ENCODE results near the gene SLC25A28. TPM values are rescaled to one million over a fixed set of nuclear protein-coding genes. Genes with fewer than 3 reads are reported as not detected.

Gene SLC25A28
- total RNA-seq, 4 donors from 2014 or later: 20.7 to 38.3 (median 26.1) TPM

DNA sequence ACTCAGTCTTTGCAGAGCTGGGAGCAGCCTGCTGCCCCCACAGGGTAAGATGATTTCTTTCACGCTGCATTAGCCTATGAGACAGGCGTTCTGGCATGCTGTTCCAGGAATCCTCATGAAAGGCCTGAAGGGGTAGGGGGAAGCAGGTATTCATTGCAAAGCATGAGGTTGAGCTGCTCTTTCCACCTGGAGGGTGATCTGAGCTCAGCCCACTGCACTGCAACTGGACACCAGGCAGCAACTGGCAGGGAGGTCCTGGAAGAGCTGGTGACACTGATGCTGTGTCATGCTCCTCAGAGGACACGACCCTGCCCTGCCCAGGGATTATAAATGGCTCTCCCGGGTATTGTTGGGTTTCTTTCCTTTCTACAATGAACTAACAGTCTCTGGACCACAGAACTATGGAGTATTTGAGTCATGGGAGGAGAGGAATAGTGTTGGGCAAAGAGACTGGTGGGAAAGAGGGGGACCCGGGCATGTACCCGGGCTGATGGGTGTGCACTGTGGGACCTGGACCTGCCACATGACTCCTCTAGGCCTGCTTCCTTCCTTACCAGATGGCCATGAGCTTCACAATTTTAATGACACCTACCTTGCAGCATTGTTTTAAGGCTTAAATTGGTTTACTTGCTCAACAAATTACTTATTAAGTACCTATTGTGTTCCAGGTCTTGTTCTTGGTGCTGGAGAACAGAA, 24.3 kb downstream of the SLC25A28 start:
- peak; percentile 92 to 99 for ATAC-seq
- in situ Hi-C loops (cut with MboI; ENCODE audit: low sequenced_read_pairs in 4 of 4): no loop called here
- TF ChIP-seq POLR2A (IDR thresholded peaks at IDR 0.05): no peak
- TF ChIP-seq CTCF (IDR thresholded peaks at IDR 0.05 in 4 of 5, conservative IDR thresholded peaks at IDR 0.05 in 1 of 5): no peak

DNA sequence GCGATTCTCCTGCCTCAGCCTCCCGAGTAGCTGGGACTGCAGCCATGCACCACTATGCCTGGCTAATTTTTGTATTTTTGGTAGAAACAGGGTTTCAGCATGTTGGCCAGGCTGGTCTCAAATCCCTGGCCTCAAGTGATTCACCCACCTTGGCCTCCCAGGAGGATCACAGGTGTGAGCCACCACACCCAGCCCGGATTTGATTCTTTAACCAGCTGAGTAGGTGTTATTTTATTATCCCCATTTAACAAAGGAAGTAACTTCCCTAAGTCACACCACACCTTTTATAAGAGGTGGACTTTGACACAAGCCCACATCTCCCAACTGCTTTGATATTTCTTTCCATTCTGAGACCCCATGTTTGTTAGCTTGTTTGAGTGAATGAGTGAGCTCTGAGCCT, 25.0 kb downstream of the SLC25A28 start:
- Histone ChIP-seq H3K4me1 (peaks cover 9 to 10% of the 10 kb centered on the region in 2 donors), H3K4me3 (no peak overlapping the region), H3K9me3 (no peaks in the 10 kb centered on the region), H3K36me3 (no peaks in the 10 kb centered on the region), H3K27me3 (no peaks in the 10 kb centered on the region), H3K27ac (peak overlapping the region in 3 of 4 donors; percentile 51 to 75 (median 68))
- ATAC-seq: no peak
- in situ Hi-C loops (cut with MboI; ENCODE audit: low sequenced_read_pairs in 4 of 4) (no loop called here), intact Hi-C loops (cut with DNase I; ENCODE audit: low total_unique reads) (no loop called here)
- TF ChIP-seq CTCF (IDR thresholded peaks at IDR 0.05 in 4 of 5, conservative IDR thresholded peaks at IDR 0.05 in 1 of 5) (no peak), POLR2A (IDR thresholded peaks at IDR 0.05) (no peak)
- no peak for DNase-seq

More for the DNA sequence above, 24.3 kb downstream of the SLC25A28 start:
- intact Hi-C loops (cut with DNase I; ENCODE audit: low total_unique reads): no loop called here
- Histone ChIP-seq H3K4me1 (peaks cover 9 to 10% of the 10 kb centered on the region in 2 donors), H3K9me3 (no peaks in the 10 kb centered on the region), H3K27me3 (no peaks in the 10 kb centered on the region), H3K27ac (peak overlapping the region; percentile 37 to 75 (median 60)), H3K36me3 (no peaks in the 10 kb centered on the region), H3K4me3 (no peak overlapping the region)
- DNase-seq: peak; percentile 43 to 85

DNA sequence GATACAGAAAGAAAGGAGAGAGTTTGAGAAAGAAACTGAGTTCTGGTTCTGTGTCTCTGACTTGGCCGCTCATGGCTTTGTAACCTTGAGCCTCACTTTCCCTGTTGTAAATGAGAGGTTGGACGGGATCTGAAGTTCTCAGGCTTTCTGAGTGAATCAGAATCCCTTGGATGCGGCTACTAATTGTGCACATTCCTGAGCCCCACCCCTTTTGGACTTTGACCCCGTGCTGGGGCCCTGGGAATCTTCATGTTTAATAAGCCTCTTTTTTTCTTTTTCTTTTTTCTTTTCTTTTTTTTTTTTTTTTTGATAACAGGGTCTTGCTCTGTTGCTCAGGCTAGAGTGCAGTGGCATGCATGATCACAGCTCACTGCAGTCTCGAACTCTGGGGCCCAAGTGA, 26.9 kb downstream of the SLC25A28 start:
- DNase-seq (no peak), ATAC-seq (no peak)

GRCh38 chr10:99590799-99591198, 29.4 kb downstream of the SLC25A28 start:
- in situ Hi-C loops (cut with MboI; ENCODE audit: low sequenced_read_pairs in 4 of 4) (no loop called here), intact Hi-C loops (cut with DNase I; ENCODE audit: low total_unique reads) (no loop called here)
- DNase-seq: no peak
- ATAC-seq: no peak
- Histone ChIP-seq H3K27me3 (no peaks in the 10 kb centered on the region), H3K4me3 (no peak overlapping the region), H3K27ac (no peak overlapping the region), H3K9me3 (no peaks in the 10 kb centered on the region), H3K4me1 (peaks cover 5% of the 10 kb centered on the region in 2 donors), H3K36me3 (no peaks in the 10 kb centered on the region)
- TF ChIP-seq POLR2A (IDR thresholded peaks at IDR 0.05) (no peak), CTCF (IDR thresholded peaks at IDR 0.05 in 4 of 5, conservative IDR thresholded peaks at IDR 0.05 in 1 of 5) (no peak)

More for the DNA sequence above, 26.9 kb downstream of the SLC25A28 start:
- no peak overlapping the region for H3K4me3 ChIP-seq
- no peak overlapping the region for H3K27ac ChIP-seq
- TF ChIP-seq POLR2A (IDR thresholded peaks at IDR 0.05): no peak
- TF ChIP-seq CTCF (IDR thresholded peaks at IDR 0.05 in 4 of 5, conservative IDR thresholded peaks at IDR 0.05 in 1 of 5): no peak
- intact Hi-C loops (cut with DNase I; ENCODE audit: low total_unique reads) (no loop called here), in situ Hi-C loops (cut with MboI; ENCODE audit: low sequenced_read_pairs in 4 of 4) (no loop called here)
- H3K27me3 ChIP-seq: no peaks in the 10 kb centered on the region
- no peaks in the 10 kb centered on the region for H3K9me3 ChIP-seq
- H3K4me1 ChIP-seq: peaks cover 9 to 10% of the 10 kb centered on the region in 2 donors
- no peaks in the 10 kb centered on the region for H3K36me3 ChIP-seq

All from gastrocnemius medialis (tissue), 4 donors.